Astrocyte of the cerebellum (primary cell): Measurements from ENCODE around the gene WWOX.

Experiments
- DNase-seq: peaks from one replicate; pipeline ENCODE4 v3.0.0-alpha.2; 2011; ENCODE audit warnings: low read depth
- H3K4me3 ChIP-seq: 2 replicates; pipeline ENCODE4 v1.5.1; 2011; ENCODE audit warnings: mild to moderate bottlenecking, low read depth, low read length, moderate library complexity
- in situ Hi-C: cut with HindIII; loops from 2 replicates; pipeline ENCODE4 v1.10.0; 2017; ENCODE audit warnings: low sequenced_read_pairs
- TF ChIP-seq, protein P1 (sequence below): IDR thresholded peaks from 2 replicates; pipeline ENCODE4 v1.5.1; 2012; ENCODE audit warnings: low read length, low read depth, moderate library complexity, mild to moderate bottlenecking; ENCODE audit errors: missing control alignments

Gene WWOX

DNA sequence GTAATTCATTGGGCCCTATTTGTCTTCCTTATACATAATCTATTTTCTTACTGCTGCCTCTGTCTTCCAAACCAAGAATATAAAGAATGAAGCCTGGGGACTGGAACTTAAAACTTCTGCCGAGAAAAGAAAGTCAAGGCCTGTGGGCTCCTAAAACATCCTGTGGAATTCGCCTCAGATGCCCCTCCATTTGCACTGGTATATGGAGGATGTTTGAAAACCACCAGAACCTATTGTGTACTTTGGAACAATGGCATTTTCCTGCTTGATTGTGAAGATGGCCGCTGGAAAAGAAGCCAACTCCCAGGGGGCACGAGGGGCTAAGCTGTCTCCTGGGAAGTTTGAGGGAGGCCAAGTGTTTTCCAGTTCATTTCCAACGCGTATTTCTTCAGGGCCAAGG is 122.4 kb downstream of the WWOX start:
- in situ Hi-C loops: no loop called here
- DNase-seq: no peak
- TF ChIP-seq, protein P1, sequence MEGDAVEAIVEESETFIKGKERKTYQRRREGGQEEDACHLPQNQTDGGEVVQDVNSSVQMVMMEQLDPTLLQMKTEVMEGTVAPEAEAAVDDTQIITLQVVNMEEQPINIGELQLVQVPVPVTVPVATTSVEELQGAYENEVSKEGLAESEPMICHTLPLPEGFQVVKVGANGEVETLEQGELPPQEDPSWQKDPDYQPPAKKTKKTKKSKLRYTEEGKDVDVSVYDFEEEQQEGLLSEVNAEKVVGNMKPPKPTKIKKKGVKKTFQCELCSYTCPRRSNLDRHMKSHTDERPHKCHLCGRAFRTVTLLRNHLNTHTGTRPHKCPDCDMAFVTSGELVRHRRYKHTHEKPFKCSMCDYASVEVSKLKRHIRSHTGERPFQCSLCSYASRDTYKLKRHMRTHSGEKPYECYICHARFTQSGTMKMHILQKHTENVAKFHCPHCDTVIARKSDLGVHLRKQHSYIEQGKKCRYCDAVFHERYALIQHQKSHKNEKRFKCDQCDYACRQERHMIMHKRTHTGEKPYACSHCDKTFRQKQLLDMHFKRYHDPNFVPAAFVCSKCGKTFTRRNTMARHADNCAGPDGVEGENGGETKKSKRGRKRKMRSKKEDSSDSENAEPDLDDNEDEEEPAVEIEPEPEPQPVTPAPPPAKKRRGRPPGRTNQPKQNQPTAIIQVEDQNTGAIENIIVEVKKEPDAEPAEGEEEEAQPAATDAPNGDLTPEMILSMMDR: no peak

DNA sequence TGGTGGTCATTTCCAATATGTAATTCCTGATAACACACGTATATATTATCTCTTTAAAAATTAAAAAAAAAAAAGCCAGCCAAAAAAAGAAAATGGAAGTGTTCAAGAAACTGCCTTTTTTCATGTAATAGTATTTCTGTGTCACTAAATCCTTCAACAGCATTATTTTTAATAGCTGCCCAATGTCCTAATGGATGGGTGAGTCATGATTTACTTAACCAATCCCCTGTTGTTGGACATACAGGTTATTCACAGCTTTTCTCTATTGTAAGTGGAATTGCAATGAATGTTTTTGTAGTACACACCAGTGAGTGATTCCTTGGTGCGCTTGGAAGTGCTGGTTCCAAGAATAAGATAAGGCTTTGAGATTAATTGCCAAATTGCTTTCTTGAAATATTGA is 124.9 kb downstream of the WWOX start:
- TF ChIP-seq, protein P1: no peak
- in situ Hi-C loops: no loop called here

More for the DNA sequence above, 122.4 kb downstream of the WWOX start:
- H3K4me3 ChIP-seq: no peak overlapping the region

DNA sequence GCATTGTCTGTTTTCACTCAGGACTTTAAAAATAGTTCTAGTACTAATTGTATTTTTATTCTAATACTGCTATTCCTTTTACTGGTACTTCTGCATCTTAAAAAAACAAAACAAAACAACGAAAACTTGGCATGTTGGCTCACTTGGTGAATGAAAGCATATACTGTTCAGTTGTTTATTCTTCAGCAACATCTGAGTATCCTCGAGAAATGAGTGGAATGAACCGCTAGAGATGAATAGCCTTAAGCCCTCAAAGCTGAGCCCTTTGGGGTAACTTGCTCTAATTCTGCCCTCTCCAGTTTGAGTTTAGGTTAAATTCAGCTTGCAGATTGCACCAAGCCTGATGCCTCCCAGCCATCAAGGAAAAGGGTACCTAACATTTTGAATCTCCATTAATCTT is 126.5 kb downstream of the WWOX start:
- H3K4me3 ChIP-seq: no peak overlapping the region
- TF ChIP-seq, protein P1: no peak
- DNase-seq: no peak
- in situ Hi-C loops: no loop called here

More for the DNA sequence above, 124.9 kb downstream of the WWOX start:
- H3K4me3 ChIP-seq: no peak overlapping the region
- DNase-seq: no peak

DNA sequence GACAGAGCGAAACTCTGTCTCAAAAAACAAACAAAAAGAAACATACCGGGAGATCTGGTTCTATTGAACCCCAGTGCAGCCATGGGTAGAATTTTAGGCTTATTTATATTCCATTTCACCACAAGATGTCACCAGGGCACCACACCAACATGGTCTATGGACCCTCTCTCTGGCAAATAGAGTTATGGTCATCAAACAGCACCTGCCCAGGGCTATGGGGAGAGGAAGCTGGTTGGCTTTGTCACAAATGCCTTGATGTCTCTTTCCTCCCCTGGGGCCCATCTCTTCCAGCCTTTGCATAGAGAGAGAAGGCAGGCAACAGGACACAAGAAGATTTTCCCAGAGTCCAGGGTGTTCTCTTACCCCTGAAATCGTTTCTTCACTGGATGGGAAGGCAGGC is 128.4 kb downstream of the WWOX start:
- TF ChIP-seq, protein P1: peak; percentile 18
- in situ Hi-C loops: no loop called here
- no peak for DNase-seq
- H3K4me3 ChIP-seq: no peak overlapping the region

DNA sequence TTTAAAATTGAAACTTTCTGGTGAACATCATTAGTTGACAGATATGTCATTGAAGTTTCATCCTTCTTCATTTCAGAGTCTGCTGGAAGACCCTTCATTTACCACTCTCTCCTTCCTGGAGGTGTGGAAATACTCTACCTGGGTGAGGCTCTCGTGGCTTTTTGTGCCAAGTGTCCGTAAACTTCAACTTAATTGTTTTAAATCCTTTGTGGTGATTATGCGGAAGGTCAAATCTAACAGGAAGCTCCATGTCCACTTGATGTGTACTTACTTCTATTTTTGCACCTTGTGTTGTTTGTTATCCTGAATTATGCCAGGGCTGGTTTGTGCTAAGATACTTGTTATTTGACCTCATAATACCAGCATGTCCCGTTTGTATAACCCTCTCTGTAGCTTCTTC is 129.2 kb downstream of the WWOX start:
- no peak for DNase-seq
- in situ Hi-C loops: no loop called here
- no peak overlapping the region for H3K4me3 ChIP-seq
- TF ChIP-seq, protein P1: no peak

DNA sequence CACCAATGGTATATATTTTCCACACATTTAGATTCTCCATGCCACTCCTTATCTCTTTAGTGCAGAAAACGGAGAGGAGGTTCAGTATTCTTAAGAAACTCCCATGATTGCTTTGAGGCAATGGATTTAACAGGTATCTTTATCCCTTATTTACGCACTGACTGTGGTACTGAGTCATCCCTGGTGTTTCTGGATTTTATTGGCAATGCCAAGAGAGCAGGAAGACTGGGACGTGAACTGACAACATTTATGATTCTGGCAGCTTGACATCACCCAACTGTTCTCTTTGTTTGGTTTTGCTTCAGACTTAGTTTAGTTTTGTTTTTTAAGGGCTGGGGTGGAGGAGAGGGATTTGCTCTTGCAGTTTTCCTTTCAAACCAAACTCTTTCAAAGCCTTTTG is 131.4 kb downstream of the WWOX start:
- no peak overlapping the region for H3K4me3 ChIP-seq
- no peak for DNase-seq
- in situ Hi-C loops: no loop called here
- TF ChIP-seq, protein P1: no peak
